Hematopoietic multipotent progenitor cell treated with erythropoietin and hydrocortisone succinate and interleukin-3 and kit ligand, for 6 days (in vitro differentiated cells): ENCODE measurements around the gene PDXK.
"Not testable (repeated sequence)": the region's sequence is repeated elsewhere in the genome, so short reads cannot be mapped to it uniquely, and the experiment has no call there.

Experiments used
- DNase-seq: peaks from one replicate; pipeline ENCODE4 v3.0.0-alpha.2; 2015

The PDXK gene

DNA sequence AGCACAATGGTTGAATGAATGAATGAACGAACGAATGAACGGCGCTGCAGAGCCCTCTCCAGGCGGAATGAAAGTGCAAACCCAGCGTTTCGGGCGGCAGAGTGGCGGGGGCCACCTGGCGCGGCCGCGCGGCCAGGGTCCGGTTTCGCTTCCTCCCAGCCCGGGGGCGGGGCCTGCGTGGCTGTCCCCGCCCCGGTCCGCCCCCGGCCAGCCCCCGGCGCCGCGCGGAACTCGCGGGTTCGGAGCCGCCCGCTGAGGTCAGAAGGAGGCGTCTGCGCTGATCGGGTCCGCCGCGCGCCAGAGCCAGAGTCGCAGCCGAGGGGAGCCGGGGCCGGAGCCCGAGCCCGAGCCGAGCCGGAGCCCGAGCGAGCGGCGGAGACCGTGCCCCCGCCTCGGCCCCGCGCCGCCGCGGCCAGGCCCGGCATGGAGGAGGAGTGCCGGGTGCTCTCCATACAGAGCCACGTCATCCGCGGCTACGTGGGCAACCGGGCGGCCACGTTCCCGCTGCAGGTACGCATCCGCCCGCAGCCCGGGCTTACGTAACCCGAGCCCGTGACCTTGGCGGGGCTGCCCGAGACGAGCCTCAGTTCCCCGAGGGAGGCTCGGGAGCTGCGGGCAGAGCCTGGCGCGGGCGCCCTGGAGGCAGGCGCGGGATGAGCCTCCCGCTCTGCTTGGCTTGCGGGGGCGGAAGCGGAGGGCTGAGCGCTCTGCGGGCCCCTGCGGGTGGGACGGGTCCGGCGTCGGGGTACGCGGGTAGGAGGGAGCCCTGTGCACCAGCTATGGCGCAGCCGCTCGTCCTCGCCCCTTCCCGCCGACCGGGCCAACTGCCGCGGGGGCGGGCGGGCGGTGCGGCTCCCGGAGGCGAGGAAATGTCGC lies at the start of gene PDXK:
Gene PDXK (plus strand): TSS at position 258 of the 876 bp plus-strand sequence. CDS start 166 bp downstream, at position 424.
- DNase-seq = peak; percentile 89

DNA sequence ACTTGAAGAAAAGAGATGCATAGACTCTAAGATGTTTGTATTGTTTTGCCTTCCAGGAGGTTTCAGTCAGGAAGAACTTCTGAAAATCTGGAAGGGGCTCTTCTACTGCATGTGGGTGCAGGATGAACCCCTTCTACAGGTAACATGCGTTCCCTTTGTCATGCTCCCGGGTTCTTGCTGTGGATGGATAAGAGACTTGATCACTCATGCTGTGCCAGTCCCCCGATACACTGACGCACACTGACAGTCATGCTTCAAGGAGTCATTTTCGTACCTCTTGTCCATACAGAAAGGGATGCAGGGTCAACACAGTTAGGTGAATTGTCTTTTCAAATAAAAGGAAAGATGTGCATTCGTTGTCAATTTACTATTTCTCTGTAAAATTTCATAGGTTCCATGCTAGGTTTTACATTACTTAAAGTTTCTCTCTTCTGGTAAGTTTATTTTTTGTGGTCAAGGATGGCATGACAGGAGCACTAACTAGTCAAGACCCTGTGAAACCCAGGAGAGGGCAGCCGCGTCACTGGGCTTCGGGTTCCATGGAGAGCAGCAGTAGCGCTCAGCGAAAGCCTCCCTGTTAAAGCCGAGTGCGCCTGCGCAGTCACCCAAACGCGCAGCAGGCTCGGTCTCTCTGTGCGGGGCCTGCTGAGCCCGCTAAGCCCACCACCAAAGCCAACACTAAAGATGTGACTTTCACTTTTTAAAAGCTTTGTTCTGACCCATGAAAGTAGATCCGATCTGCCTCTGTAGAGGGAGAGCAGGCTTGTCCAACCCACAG lies 48.9 kb upstream of the PDXK start:
- DNase-seq = no peak

DNA sequence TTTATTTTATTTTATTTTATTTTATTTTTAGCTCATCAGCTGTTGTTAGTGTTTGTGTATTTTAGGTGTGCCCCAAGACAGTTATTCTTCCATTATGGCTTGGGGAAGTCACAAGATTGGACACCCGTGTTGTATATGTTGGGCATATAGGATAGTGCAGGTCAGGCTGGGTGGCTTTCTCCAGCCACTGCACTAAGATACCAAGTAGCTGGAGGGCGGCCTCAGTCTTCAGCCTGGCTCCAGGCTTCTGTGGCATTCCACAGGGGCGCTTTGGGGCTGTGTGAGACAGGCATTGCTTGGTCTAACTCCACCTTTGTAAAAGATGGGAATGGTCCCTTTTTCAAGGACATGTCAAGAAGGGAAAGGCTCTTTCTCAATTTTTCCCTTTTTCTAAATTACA lies 43.1 kb upstream of the PDXK start:
- DNase-seq = no peak

DNA sequence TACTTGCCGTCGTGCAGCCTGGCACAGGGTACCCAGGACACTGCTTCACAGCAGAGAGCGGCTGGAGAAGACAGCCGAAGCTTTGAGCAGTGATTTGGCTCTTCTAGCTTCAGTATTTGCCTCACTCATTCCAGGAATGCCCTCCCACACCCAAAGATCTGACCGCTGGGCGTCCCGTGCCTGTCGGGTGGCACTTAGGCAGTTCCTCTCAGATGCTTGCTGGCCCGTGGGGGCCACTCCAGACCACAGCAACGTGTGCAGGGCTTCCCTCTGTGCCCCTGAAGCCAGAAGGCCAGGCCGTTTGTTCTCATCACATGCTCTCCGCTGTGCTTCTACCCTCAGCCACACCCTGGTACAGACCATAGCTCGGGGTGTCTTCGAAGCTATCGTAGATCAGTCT lies 42.5 kb upstream of the PDXK start:
- no peak for DNase-seq

DNA sequence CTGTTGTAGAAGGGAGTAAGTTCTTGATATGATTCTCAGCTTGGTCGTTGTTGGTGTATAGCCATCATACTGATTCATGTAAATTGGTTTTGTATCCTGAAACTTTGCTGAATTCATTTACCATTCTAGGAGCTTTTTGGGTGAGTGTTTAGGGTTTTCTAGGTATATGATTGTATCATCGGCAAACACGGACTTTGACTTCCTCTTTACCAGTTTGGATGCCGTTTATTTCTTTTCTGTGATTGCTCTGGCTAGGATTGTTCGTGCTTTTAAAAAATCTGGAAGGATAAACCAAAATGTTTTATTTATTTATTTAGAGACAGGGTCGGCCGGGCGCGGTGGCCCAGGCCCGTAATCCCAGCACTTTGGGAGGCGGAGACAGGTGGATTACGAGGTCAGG lies 39.0 kb upstream of the PDXK start:
- no peak for DNase-seq

DNA sequence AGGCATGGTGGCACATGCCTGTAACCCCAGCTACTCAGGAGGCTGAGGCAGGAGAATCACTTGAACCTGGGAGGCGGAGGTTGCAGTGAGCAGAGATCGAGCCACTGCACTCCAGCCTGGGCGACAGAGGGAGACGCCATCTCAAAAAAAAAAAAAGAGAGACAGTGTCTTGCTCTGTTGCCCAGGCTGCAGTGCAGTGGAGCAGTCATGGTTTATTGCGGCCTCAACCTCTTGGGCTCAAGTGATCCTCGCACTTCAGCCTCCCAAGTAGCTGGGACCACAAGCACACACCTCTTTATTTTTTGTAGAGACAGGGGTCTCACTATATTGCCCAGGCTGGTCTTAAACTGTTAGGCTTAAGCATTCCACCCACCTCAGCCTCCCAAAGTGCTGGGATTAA lies 38.5 kb upstream of the PDXK start:
- not testable (repeated sequence) for DNase-seq

DNA sequence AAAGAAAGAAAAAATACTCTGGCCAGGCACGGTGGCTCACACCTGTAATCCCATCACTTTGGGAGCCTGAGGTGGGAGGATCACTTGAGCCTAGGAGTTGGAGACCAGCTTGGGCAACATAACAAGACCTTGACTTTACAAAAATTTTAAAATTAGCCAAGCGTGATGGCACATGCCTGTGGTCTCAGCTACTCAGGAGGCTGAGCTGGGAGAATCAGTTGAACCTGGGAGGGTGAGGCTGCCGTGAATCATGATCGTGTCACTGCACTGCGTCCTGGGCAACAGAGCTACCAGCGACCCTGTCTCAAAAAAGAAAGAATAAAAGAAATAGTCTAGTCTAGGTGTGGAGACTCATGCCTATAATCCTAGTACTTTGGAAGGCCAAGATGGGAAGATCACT lies 37.3 kb upstream of the PDXK start:
- DNase-seq = no peak

DNA sequence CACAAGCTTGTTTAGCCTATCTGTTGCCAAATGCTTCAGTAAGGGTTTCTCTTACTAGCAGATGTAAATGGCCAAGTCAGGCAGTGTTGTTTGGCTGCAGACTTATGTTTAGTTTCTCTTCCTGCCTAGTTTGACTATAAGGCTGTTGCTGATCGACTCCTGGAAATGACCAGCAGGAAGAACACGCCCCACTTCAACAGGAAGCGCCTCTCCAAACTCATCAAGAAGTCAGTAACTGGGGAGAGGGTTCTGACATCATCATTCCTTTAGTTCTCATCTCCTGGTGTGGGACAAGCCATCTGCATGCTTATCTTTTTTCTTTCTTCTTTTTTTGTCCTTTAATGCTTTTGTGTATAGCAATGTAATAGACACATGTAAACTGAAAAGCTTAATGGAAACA lies 34.5 kb upstream of the PDXK start:
- DNase-seq = no peak

DNA sequence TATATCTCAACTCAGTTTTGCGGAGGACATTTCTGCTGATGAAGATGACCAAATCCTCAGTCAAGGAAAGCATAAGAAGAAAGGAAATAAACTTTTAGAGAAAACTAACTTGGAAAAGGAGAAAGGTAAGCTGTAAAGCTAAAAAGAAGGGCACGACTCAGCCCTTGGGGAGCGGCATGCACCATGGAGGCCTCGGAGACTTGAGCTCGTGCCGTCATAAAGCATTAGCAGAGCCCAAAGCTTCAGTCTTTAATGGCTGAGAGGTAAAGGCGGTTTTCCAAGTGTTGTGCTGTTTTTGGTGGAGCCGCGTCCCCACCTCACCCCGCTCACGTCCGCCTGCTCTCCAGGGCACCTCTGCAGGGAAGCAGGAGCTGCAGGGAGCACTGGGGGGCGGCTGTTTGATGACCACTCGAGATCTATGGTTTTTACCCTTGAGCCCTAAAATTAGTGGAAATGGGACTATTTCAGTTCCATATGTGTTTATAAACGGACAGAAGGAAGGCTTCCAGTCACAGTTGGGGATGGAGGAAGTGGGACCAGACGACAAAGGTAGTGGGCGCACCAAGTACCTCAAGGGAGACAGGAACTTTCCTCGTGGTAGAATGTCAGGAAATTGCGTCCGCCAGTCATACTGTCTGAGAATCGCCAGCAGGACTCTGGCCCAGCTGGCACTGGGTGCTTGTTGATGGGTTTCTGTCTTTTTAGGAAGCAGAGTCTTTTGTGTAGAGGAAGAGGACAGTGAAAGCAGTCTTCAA lies 31.9 kb upstream of the PDXK start:
- DNase-seq = no peak

DNA sequence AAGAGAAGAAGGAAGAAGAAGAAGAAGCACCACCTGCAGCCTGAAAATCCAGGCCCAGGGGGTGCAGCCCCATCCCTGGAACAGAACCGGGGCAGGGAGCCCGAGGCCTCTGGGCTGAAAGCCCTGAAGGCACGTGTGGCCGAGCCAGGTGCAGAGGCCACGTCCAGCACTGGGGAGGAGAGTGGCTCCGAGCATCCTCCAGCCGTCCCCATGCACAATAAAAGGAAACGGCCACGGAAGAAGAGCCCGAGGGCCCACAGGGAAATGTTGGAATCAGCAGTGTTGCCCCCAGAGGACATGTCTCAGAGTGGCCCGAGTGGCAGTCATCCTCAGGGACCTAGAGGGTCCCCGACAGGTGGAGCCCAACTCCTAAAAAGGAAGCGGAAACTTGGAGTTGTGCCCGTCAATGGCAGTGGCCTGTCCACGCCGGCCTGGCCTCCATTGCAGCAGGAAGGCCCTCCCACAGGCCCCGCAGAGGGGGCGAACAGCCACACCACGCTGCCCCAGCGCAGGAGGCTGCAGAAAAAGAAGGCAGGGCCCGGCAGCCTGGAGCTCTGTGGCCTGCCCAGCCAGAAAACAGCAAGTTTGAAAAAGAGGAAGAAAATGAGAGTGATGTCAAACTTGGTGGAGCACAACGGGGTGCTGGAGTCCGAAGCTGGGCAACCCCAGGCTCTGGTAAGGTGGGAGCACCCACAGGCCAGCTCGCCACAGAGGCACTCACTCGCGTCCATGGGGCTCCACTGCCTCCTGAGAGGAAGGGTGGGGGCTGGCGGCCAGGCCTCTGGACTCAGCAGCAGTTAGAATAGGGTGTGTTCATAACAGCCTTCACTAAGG lies 31.1 kb upstream of the PDXK start:
- no peak for DNase-seq

DNA sequence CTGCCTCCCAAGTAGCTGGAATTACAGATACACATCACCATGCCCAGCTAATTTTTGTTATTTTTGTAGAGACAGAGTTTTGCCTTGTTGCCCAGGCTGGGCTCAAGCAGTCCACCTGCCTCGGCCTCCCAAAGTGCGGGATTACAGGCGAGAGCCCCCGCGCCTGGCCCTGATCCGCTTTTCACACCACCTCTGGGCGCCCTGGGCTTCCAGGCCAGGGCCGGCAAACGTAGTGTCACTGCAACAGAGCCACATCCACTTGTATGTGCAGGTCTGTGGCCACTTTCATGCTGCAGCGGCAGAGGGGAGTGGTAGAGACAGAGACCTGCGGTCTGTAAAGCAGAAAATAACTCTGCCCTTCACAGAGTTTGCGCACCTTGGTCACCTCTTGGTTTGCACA lies 30.0 kb upstream of the PDXK start:
- no peak for DNase-seq

DNA sequence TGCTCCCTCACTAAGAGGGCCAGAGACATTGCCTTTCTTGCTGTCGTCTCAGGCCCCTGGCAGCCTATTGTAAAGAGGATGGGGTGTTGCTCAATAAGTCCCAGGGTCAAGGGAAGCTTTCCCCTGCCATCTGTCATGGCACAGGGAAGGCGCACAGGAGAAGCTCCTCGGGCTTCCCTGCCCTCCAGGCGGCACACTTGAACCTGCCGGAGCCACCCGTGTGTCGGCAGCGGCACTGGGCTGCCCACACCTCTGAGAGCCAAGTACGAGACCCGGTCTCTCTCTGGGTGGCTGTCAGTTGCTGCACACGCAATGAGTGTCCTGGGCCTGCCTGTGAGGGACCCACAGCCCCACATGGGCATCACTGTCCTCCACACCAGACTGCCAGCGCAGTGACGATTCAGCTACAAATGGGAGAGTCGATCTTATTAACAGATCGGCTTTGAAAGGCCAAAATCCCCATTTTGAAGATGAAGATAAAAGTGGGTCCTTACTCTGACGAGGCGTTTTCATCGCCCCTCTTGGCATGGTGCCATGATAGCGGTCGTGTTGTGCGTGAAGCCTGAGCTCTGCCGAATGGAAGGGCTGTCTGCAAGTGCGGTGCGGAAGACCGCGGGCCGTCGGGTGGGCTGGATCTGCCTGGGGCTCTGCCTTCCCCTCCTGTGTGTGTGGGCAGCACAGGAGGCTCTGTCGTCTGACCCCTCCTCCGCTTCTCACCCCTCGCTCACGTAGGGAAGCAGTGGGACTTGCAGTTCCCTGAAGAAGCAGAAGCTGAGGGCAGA lies 29.2 kb upstream of the PDXK start:
- no peak for DNase-seq

DNA sequence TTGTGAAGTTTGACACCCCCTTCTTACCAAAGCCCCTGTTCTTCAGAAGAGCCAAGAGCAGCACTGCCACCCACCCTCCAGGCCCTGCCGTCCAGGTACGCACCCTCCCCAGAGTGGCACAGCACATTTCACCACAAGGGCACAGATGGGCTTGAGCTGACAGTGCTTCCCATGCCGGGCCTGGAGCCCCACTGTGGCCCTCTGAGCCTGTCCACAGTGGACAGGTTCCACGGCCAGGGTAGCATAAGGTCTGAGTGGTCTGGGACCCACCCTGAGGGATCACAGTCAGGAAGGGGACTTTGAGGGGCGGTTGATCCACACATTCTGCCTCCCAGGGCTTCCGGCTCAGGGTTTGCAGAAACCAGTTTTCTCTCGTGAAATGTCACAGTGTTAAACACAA lies 28.6 kb upstream of the PDXK start:
- DNase-seq = no peak

DNA sequence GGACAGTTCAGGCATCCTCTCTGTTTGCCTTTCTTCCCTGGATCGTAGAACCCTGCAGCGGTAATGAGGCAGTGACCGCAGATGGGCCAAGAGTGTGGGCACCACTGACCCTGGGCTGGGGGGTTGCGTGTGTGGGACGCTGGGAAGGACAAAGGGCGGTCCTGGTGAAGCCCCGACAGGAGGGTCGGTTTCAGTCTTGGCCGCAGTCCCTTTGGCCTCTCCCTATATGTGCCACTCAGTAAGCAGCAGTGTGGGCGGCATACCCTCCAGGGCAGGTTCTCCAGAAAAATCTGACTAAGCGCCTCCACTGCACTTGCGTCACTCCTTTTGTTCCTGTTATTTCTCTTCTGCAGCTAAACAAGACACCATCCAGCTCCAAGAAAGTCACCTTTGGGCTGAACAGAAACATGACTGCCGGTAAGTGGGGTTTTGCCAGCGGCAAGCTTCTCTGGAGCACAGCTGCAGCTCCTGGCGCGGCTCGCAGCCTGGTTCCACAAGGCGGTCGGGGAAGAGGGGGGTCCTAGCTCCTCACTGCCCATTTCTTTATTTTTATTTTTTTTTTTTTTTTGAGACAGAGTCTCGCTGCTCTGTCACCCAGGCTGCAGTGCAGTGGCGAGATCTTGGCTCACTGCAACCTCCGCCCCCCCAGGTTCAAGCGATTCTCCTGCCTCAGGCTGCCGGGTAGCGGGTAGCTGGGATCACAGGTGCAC lies 27.7 kb upstream of the PDXK start:
- DNase-seq = no peak

DNA sequence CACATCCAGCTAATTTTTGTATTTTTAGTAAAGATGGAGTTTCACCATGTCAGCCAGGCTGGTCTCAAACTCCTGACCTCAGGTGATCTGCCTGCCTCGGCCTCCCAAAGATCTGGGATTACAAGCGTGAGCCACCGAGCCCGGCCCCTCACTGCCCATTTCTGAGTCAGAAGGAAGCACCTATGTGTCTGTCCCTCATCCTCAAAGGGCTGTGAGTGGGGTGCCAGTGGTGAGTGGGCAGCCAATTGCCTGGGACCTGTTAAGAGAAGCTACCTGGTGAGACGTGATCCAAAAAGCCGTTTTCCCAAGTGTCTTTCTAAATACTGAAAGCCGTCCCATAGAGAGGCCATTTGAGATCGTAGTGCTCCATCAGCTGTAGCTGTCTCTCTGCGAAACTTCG lies 27.1 kb upstream of the PDXK start:
- DNase-seq = no peak

DNA sequence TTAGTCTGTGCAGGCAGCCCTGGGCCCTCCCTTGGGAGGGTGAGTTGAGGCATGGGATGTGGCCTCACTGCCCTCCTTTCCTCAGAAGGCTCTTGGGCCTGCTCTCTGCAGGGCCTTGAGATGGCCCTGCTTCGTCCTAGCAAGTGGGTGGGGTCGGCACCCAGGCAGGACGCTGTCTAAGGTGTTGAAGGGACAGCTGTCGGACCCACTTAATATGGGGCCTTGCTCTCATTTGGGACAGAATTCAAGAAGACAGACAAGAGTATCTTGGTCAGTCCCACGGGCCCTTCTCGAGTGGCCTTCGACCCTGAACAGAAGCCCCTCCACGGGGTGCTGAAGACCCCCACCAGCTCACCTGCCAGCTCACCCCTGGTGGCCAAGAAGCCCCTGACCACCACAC lies 26.0 kb upstream of the PDXK start:
- no peak for DNase-seq

DNA sequence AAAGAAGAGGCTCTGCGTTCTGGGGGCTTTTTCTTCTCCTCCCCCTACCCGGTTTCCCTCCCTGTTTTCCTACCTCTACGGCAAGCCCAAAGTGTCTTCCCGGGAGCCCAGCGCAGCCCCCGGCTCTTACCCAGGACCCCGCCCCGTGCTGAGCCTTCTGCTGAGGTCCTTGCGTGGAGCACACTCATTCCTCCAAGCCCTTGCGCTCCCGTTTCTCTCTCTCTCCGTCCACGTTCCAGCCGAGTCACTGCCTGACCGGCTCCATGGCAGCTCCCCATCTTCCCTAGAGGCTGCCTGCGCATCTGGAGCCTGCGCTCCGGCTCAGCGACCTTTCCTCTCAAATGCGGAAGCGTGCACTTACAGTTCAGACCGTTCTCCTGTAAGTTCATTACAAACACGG lies 24.9 kb upstream of the PDXK start:
- DNase-seq = no peak

DNA sequence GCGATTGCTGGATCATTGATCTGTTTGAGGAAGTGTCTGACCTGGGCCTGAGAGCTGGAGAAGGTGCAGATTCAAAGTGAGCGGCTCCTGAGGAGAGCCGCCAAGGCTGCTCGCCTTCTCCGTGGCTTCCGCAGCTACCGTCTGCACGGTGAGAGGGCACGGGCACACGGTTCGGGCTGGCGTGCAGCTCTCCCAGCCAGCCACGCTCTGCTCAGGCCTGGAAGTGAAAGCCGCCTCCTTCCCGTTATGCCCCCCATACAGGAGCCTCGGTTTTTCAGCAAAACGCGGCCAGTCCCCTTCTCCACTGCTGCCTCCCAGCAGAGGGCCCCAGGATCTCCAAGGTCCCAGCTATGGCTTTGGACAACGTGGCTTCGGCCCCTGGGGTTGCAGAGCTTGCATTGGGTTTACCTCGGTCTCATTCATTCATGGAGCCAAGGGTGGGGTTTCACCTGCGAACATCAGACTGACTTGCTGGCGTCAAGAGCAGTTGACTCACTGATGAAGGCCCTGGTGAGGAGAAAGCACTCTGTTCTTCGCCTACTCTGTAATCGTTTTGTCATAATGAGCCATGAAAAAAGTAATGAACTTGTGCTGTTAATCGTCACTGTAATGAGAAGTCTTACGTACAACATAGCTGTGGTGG lies 24.4 kb upstream of the PDXK start:
- no peak for DNase-seq

DNA sequence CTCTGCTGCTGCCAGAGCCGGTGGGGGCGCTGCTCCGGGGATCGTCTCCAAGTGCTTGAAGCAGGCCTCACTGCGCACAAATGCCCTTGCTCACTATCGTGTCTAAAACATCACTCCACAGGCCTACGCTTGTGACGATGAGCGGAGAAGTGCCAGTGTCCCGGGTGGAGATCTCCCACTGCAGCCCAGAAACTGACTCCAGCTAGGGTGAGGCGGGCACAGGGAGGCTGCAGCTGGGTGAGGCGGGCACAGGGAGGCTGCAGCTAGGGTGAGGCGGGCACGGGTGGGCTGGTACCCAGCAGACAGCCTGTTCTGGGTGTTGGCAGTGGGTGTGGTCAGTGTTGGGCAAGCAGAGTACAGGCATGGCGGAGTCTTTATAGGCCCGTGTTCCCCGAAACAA lies 22.7 kb upstream of the PDXK start:
- DNase-seq = no peak
